Ishikawa (cell line): ENCODE data around the gene REPS1.

Experiments used
- CEBPB ChIP-seq: IDR thresholded peaks from 2 replicates; pipeline ENCODE4 v1.6.1; 2012
- CREB1 ChIP-seq: IDR thresholded peaks from 2 replicates; pipeline ENCODE4 v1.6.1; 2012; ENCODE audit warnings: low read depth
- EGR1 ChIP-seq: IDR thresholded peaks from 2 replicates; pipeline ENCODE4 v1.6.1; 2012
- EP300 ChIP-seq: IDR thresholded peaks from 2 replicates; pipeline ENCODE4 v1.6.1; 2012; ENCODE audit warnings: borderline replicate concordance
- FOXM1 ChIP-seq: IDR thresholded peaks from 2 replicates; pipeline ENCODE4 v1.6.1; 2012; ENCODE audit warnings: low read depth, borderline replicate concordance
- MAX ChIP-seq: IDR thresholded peaks from 2 replicates; pipeline ENCODE4 v1.6.1; 2012
- NFIC ChIP-seq: IDR thresholded peaks from 2 replicates; pipeline ENCODE4 v1.6.1; 2012
- RAD21 ChIP-seq: IDR thresholded peaks from 2 replicates; pipeline ENCODE4 v1.6.1; 2012; ENCODE audit warnings: low read depth
- REST ChIP-seq: IDR thresholded peaks from 2 replicates; pipeline ENCODE4 v1.6.1; 2012; ENCODE audit warnings: low read depth, mild to moderate bottlenecking
- TAF1 ChIP-seq: IDR thresholded peaks from 2 replicates; pipeline ENCODE4 v1.6.1; 2012; ENCODE audit warnings: low read depth, mild to moderate bottlenecking
- TCF12 ChIP-seq: IDR thresholded peaks from 2 replicates; pipeline ENCODE4 v1.6.1; 2012; ENCODE audit warnings: low read depth
- TEAD4 ChIP-seq: IDR thresholded peaks from 2 replicates; pipeline ENCODE4 v1.6.1; 2012
- USF1 ChIP-seq: IDR thresholded peaks from 2 replicates; pipeline ENCODE4 v1.6.1; 2012
- YY1 ChIP-seq: IDR thresholded peaks from 2 replicates; pipeline ENCODE4 v1.6.1; 2012; ENCODE audit warnings: low read depth
- ZBTB7A ChIP-seq: IDR thresholded peaks from 2 replicates; pipeline ENCODE4 v1.6.1; 2012; ENCODE audit warnings: low read depth

REPS1 gene

GRCh38 chr6:138981416-138981815, 6.6 kb downstream of the REPS1 start:
- TF ChIP-seq EP300 (no peak), EGR1 (no peak), TAF1 (no peak), USF1 (no peak), TCF12 (no peak), RAD21 (no peak)

GRCh38 chr6:138979813-138980668, 8.0 kb downstream of the REPS1 start:
- no peak for TF ChIP-seq ZBTB7A
- TF ChIP-seq USF1: no peak
- TF ChIP-seq TCF12: no peak
- no peak for TF ChIP-seq CREB1
- no peak for TF ChIP-seq NFIC
- no peak for TF ChIP-seq RAD21
- no peak for TF ChIP-seq YY1
- TF ChIP-seq MAX: no peak
- TF ChIP-seq TAF1: no peak
- TF ChIP-seq CEBPB: no peak
- no peak for TF ChIP-seq FOXM1
- TF ChIP-seq REST: no peak
- no peak for TF ChIP-seq EGR1
- TF ChIP-seq EP300: no peak
- TF ChIP-seq TEAD4: no peak

GRCh38 chr6:138979365-138979764, 8.7 kb downstream of the REPS1 start:
- no peak for TF ChIP-seq TAF1
- no peak for TF ChIP-seq CREB1
- TF ChIP-seq TCF12: no peak
- no peak for TF ChIP-seq ZBTB7A
- TF ChIP-seq MAX: no peak
- no peak for TF ChIP-seq TEAD4

GRCh38 chr6:138978229-138978628, 9.8 kb downstream of the REPS1 start:
- TF ChIP-seq NFIC: no peak
- no peak for TF ChIP-seq CEBPB
- no peak for TF ChIP-seq TAF1
- TF ChIP-seq YY1: no peak
- TF ChIP-seq CREB1: no peak
- no peak for TF ChIP-seq EP300
- no peak for TF ChIP-seq ZBTB7A
- TF ChIP-seq EGR1: no peak
- TF ChIP-seq FOXM1: no peak
- TF ChIP-seq RAD21: no peak
- no peak for TF ChIP-seq USF1
- no peak for TF ChIP-seq MAX

GRCh38 chr6:138977646-138978167, 10.3 kb downstream of the REPS1 start:
- TF ChIP-seq MAX (no peak), CREB1 (no peak), FOXM1 (no peak), TEAD4 (no peak), NFIC (no peak), TCF12 (no peak), EP300 (no peak), REST (no peak), RAD21 (no peak), CEBPB (no peak), ZBTB7A (no peak)
